Stomach (tissue), 9 donors: ENCODE data around the gene DNAJC11. TPM values are rescaled to one million over a fixed set of nuclear protein-coding genes. Genes with fewer than 3 reads are reported as not detected.

Experiments
- DNase-seq, 2 donors: peaks; one replicate each; pipeline versions ENCODE4 v3.0.0 to v3.0.0-alpha.2; 2013 to 2019
- H3K27ac ChIP-seq, 5 donors: fragments of 200-600 bp in 4 of 5; sonication (generic) in 4 of 5; one replicate each; pipeline ENCODE4 v1.5.1; 2013 to 2019; ENCODE audit warnings: mild to moderate bottlenecking in 1 of 5, moderate library complexity in 1 of 5
- H3K27me3 ChIP-seq, 3 donors: fragments of 200-600 bp; sonication (generic); one replicate each; pipeline ENCODE4 v1.5.1; 2017 to 2019; ENCODE audit warnings: mixed run types in 1 of 3
- H3K36me3 ChIP-seq, 4 donors: fragments of 200-600 bp; sonication (generic); 1 replicate in 3 of 4; 2 replicates in 1 of 4; pipeline ENCODE4 v1.5.1; 2016 to 2019
- H3K4me1 ChIP-seq, 4 donors: fragments of 200-600 bp; sonication (generic); one replicate each; pipeline ENCODE4 v1.5.1; 2016 to 2019
- H3K4me3 ChIP-seq, 4 donors: fragments of 200-600 bp; sonication (generic) in 3 of 4; one replicate each; pipeline ENCODE4 v1.5.1; 2016 to 2019; ENCODE audit warnings: mild to moderate bottlenecking in 1 of 4
- H3K9me3 ChIP-seq, 4 donors: fragments of 200-600 bp; sonication (generic); one replicate each; pipeline ENCODE4 v1.5.1; 2016 to 2019
- EP300 ChIP-seq: sonication (generic); formaldehyde crosslinking; IDR thresholded peaks from one replicate; pipeline ENCODE4 v1.6.1; 2017; ENCODE audit warnings: antibody characterized with exemption
- POLR2A ChIP-seq, 4 donors: fragments of 450-650 bp; IDR thresholded peaks; one replicate each; pipeline ENCODE4 v1.6.1; 2016; ENCODE audit warnings: antibody characterized with exemption in 4 of 4, control low read depth in 2 of 4, mild to moderate bottlenecking in 1 of 4, moderate library complexity in 1 of 4
- POLR2AphosphoS5 ChIP-seq, 3 donors: sonication (generic); formaldehyde crosslinking; IDR thresholded peaks; one replicate each; pipeline ENCODE4 v1.6.1; 2016; ENCODE audit warnings: antibody characterized with exemption in 3 of 3
- WGBS, 5 donors: extraction: QIAGEN DNeasy Blood & Tissue Kit in 3 of 5; methylation state at CpG; one replicate each; pipeline versions ENCODE4 v1.1.5 to v1.1.7; 2013 to 2018; 5-methylcytosine and 5-hydroxymethylcytosine counted together
- intact Hi-C: fragments of 100-400 bp; cut with DNase I; formaldehyde crosslinking; loops from one replicate; pipeline ENCODE4 v1.15.1; 2023; ENCODE audit warnings: low total_unique reads
- polyA plus RNA-seq, 3 donors: library from polyadenylated mRNA; stranded (reverse); fragments of 200-250 nt; gene quantifications; one replicate each; pipeline ENCODE4 v1.2.3, GENCODE V29; 2013
- total RNA-seq, 5 donors: library from RNA; depleted of rRNA; stranded (reverse); fragments of >200 nt; gene quantifications; one replicate each; pipeline versions ENCODE4 v1.1.0 to v1.2.3, GENCODE V29; 2014 to 2016
- TF ChIP-seq, protein P1 (sequence below), 7 experiments: fragments of 450-650 bp in 4 of 7; fragments of 200-600 bp in 3 of 7; sonication (generic) in 3 of 7; IDR thresholded peaks; one replicate each; pipeline ENCODE4 v1.5.1; 2016 to 2019; ENCODE audit warnings: antibody characterized with exemption in 7 of 7, control low read depth in 2 of 7, mild to moderate bottlenecking in 1 of 7
- donor health status: healthy with polysubstance abuse.
- donor health status: Bipolar disorder and iron deficiency.
- donor health status: healthy.

Gene DNAJC11
- total and polyA plus RNA-seq, 8 donors, result 20.0 to 93.9 (median 34.2) TPM

DNA sequence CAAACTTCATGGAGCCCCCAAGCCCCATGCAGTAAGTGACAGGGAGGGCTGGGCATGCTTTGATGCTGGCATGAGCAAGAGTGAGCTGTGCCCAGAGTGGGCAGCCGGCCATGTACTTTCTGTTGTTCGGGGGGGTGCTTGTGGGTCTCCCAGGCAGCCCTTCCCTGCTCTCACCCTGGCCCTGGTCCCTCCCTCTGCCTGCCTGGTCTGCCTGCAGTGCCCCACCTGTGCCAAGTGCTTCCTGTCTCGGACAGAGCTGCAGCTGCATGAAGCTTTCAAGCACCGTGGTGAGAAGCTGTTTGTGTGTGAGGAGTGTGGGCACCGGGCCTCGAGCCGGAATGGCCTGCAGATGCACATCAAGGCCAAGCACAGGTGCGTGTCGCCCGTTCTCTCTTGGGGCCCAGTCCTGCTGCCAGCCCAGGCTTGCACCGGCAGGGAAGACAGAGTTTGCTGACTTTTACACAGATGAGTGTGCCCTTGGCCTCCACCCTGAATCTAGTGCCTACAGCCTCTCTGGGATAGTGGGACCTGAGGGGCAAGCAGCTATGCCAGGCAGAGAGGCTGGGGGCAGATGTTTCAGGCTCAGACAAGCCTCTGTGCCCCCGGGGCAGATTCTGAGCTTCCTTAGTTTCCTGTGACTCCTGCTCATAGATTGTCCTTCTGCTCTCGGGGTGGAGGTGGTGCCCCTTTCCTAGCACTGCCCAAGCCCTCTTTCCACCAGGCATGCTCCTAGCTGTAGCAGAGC lies 114.2 kb downstream of the DNAJC11 start:
- H3K4me1 ChIP-seq, result peaks cover 34 to 89% (median 60%) of the 10 kb centered on the region in 4 donors
- 30 to 52% (median 39%) methylated on average over 9 to 13 of the region's 13 CpGs for WGBS, 5 donors
- TF ChIP-seq EP300 (no peak), POLR2AphosphoS5 (IDR thresholded peaks at IDR 0.05) (no peak), POLR2A (IDR thresholded peaks at IDR 0.05) (no peak)
- TF ChIP-seq, protein P1, sequence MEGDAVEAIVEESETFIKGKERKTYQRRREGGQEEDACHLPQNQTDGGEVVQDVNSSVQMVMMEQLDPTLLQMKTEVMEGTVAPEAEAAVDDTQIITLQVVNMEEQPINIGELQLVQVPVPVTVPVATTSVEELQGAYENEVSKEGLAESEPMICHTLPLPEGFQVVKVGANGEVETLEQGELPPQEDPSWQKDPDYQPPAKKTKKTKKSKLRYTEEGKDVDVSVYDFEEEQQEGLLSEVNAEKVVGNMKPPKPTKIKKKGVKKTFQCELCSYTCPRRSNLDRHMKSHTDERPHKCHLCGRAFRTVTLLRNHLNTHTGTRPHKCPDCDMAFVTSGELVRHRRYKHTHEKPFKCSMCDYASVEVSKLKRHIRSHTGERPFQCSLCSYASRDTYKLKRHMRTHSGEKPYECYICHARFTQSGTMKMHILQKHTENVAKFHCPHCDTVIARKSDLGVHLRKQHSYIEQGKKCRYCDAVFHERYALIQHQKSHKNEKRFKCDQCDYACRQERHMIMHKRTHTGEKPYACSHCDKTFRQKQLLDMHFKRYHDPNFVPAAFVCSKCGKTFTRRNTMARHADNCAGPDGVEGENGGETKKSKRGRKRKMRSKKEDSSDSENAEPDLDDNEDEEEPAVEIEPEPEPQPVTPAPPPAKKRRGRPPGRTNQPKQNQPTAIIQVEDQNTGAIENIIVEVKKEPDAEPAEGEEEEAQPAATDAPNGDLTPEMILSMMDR (IDR thresholded peaks at IDR 0.05), result no peak
- no peaks in the 10 kb centered on the region for H3K27me3 ChIP-seq
- H3K9me3 ChIP-seq, result no peaks in the 10 kb centered on the region
- H3K36me3 ChIP-seq, result peaks cover 31 to 68% (median 62%) of the 10 kb centered on the region in 4 donors
- H3K4me3 ChIP-seq, result no peak overlapping the region
- H3K27ac ChIP-seq, result peak overlapping the region in 3 of 5 donors; percentile 49 to 51 (median 50)
- intact Hi-C loops, result no loop called here
- peak in 1 of 2 donors; percentile 57 for DNase-seq

DNA sequence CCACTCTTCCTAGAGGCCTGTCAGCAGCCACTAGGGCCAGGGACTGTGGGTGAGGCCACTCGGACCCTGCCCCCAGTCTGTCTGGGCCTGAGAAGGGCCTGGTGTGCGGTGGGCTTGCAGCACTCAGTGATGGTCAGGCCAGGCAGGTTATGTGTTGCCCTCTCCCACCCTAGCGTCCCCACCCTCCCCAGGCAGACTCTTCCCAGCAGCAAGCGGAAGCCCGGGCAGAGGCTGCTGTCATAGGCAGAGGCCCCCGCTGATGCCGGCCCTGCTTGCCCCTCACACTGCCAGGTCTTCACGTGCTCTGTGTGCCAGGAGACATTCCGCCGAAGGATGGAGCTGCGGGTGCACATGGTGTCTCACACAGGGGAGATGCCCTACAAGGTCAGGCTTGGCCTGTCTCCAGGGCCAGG lies 115.2 kb downstream of the DNAJC11 start:
- DNase-seq, result no peak
- Histone ChIP-seq H3K36me3 (peaks cover 24 to 57% (median 52%) of the 10 kb centered on the region in 4 donors), H3K4me3 (no peak overlapping the region), H3K27ac (peak overlapping the region in 2 of 5 donors; percentile 49 to 51), H3K27me3 (no peaks in the 10 kb centered on the region), H3K9me3 (no peaks in the 10 kb centered on the region), H3K4me1 (peaks cover 33 to 89% (median 65%) of the 10 kb centered on the region in 4 donors)
- intact Hi-C loops, result no loop called here
- 83 to 93% (median 88%) methylated on average over 10 to 11 of the region's 11 CpGs for WGBS, 5 donors
- TF ChIP-seq POLR2A (IDR thresholded peaks at IDR 0.05), result no peak
- no peak for TF ChIP-seq EP300
- TF ChIP-seq, protein P1 (IDR thresholded peaks at IDR 0.05), result no peak
- TF ChIP-seq POLR2AphosphoS5 (IDR thresholded peaks at IDR 0.05), result no peak

DNA sequence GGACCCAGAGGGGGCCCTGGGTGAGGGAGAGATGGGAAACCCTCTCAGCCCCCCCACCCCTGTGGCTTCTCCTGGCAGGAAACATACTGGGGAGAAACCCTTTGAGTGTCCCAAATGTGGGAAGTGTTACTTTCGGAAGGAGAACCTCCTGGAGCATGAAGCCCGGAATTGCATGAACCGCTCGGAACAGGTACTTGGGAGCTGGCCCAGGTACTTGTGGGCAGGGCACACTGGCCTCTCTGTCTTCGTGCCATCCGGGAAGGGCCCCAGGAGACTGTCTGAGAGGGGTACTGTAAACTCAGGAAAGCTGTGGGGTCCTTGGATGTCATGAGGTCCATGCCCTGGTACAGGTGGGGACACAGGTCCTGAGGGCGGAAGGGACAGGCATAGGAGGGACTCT lies 115.8 kb downstream of the DNAJC11 start:
- intact Hi-C loops, result no loop called here
- no peak for TF ChIP-seq POLR2A (IDR thresholded peaks at IDR 0.05)
- TF ChIP-seq, protein P1 (IDR thresholded peaks at IDR 0.05), result no peak
- no peak for TF ChIP-seq POLR2AphosphoS5 (IDR thresholded peaks at IDR 0.05)
- Histone ChIP-seq H3K9me3 (no peaks in the 10 kb centered on the region), H3K36me3 (peaks cover 24 to 52% (median 46%) of the 10 kb centered on the region in 4 donors), H3K27ac (peak overlapping the region in 2 of 5 donors; percentile 49 to 51), H3K4me1 (peaks cover 38 to 89% (median 67%) of the 10 kb centered on the region in 4 donors), H3K27me3 (no peaks in the 10 kb centered on the region), H3K4me3 (no peak overlapping the region)
- DNase-seq, result no peak
- 57 to 89% (median 79%) methylated on average over 4 to 7 of the region's 7 CpGs for WGBS, 5 donors

DNA sequence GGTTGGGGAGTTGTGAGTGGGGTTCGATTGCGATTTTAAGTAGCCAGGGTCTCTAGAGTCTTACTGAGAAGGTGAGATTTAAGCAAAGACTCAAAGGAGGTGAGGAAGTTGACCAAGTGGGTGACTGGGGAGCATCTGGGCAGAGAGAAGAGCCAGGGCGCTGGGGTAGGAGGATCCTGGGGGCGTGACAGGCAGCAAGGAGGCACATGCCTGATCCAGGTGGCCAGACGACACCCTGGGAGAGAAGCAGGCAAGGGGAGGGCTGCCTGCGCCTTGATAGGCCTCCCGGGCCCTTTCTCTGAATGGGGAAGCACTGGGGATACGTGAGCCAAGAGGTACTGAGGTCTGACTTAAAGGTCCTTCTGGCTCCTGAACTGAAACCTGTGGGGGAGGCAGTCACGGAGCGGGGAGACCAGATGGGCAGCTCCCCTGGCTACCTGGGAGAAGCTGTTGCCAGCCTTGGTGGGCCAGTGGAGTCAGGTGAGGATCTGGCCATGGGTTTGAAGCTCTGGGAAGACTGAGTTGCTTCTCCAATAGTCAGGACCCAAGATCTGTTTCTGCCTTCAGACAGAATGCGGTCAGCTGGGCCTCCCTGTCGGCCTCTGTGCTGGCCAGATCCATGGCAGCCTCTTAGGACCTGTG lies 116.4 kb downstream of the DNAJC11 start:
- WGBS, 5 donors, result 69 to 86% (median 80%) methylated on average over 11 to 12 of the region's 12 CpGs
- Histone ChIP-seq H3K4me1 (peaks cover 43 to 89% (median 73%) of the 10 kb centered on the region in 4 donors), H3K27ac (peak overlapping the region in 1 of 5 donors; percentile 25)

More for the DNA sequence above, 116.4 kb downstream of the DNAJC11 start:
- Histone ChIP-seq H3K27me3 (no peaks in the 10 kb centered on the region), H3K36me3 (peaks cover 19 to 45% (median 40%) of the 10 kb centered on the region in 4 donors), H3K9me3 (no peaks in the 10 kb centered on the region), H3K4me3 (no peak overlapping the region)
- no peak for DNase-seq
- TF ChIP-seq POLR2AphosphoS5 (IDR thresholded peaks at IDR 0.05), result no peak
- TF ChIP-seq, protein P1 (IDR thresholded peaks at IDR 0.05), result peak in 1 of 7 experiments; percentile 5
- intact Hi-C loops, result no loop called here

Other genes starting within 250 kb of the DNAJC11 start
- gene TNFRSF25, start 235.6 kb downstream of the DNAJC11 start, total RNA-seq, result 100 to 1,000 TPM in 1 of 5 donors, 10 to 100 TPM in 2, 1 to 10 TPM in 2; 6.1 to 215 (median 21.4) TPM
- gene TNFRSF25, start 235.6 kb downstream of the DNAJC11 start, polyA plus RNA-seq, result 10 to 100 TPM in 1 of 3 donors, 1 to 10 TPM in 2; 2.7 to 41.6 (median 2.9) TPM
- gene PLEKHG5, start 210.1 kb downstream of the DNAJC11 start, total RNA-seq, result 10 to 100 TPM in 2 of 5 donors, 1 to 10 TPM in 3; 4.9 to 58.8 (median 9.8) TPM
- gene PLEKHG5, start 210.1 kb downstream of the DNAJC11 start, polyA plus RNA-seq, result 1 to 10 TPM; 1.4 to 7.2 (median 1.8) TPM
- 100 to 1,000 TPM in 1 of 5 donors, 10 to 100 TPM in 4; 19.7 to 150 (median 42.0) TPM for gene NOL9, start 147.3 kb downstream of the DNAJC11 start, total RNA-seq
- gene NOL9, start 147.3 kb downstream of the DNAJC11 start, polyA plus RNA-seq, result 1 to 10 TPM; 2.7 to 4.0 (median 2.9) TPM
- not detected for gene TAS1R1, start 146.5 kb downstream of the DNAJC11 start, total RNA-seq
- gene TAS1R1, start 146.5 kb downstream of the DNAJC11 start, polyA plus RNA-seq, result under 1 TPM in 2 of 3 donors, not detected in 1; 0.08 to 0.12 TPM
- gene ZBTB48, start 121.8 kb downstream of the DNAJC11 start, total RNA-seq, result 100 to 1,000 TPM in 1 of 5 donors, 10 to 100 TPM in 4; 22.6 to 139 (median 25.7) TPM
- 10 to 100 TPM; 34.8 to 64.4 (median 61.3) TPM for gene ZBTB48, start 121.8 kb downstream of the DNAJC11 start, polyA plus RNA-seq
- gene KLHL21, start 98.9 kb downstream of the DNAJC11 start, total RNA-seq, result 10 to 100 TPM; 13.0 to 59.8 (median 34.5) TPM
- 10 to 100 TPM in 1 of 3 donors, 1 to 10 TPM in 2; 9.2 to 15.4 (median 9.8) TPM for gene KLHL21, start 98.9 kb downstream of the DNAJC11 start, polyA plus RNA-seq
- gene PHF13, start 88.1 kb downstream of the DNAJC11 start, total RNA-seq, result 10 to 100 TPM in 2 of 5 donors, 1 to 10 TPM in 3; 2.7 to 16.9 (median 7.5) TPM
- gene PHF13, start 88.1 kb downstream of the DNAJC11 start, polyA plus RNA-seq, result 1 to 10 TPM; 4.5 to 6.7 (median 5.7) TPM
- 100 to 1,000 TPM in 1 of 5 donors, 10 to 100 TPM in 2, 1 to 10 TPM in 2; 5.8 to 116 (median 10.4) TPM for gene THAP3, start 76.9 kb downstream of the DNAJC11 start, total RNA-seq
- 10 to 100 TPM; 17.9 to 27.6 (median 26.6) TPM for gene THAP3, start 76.9 kb downstream of the DNAJC11 start, polyA plus RNA-seq
- gene CAMTA1, start 83.6 kb upstream of the DNAJC11 start, total RNA-seq, result 100 to 1,000 TPM in 3 of 5 donors, 10 to 100 TPM in 2; 42.8 to 213 (median 109) TPM
- gene CAMTA1, start 83.6 kb upstream of the DNAJC11 start, polyA plus RNA-seq, result 100 to 1,000 TPM; 126 to 154 (median 132) TPM